Measurements from ENCODE around the gene NLRP5.
"Not testable (repeated sequence)": the region's sequence is repeated elsewhere in the genome, so short reads cannot be mapped to it uniquely, and the experiment has no call there.

NLRP5 gene

GRCh38 chr19:55986487-55986886 lies at the start of gene NLRP5:
NLRP5 (plus strand) TSS chr19:55986775.
- DNase-seq (ENCODE audit: low spot score), result no peak

- DNase-seq (ENCODE audit: low spot score), result no peak
These were observed 47.4 kb upstream of the NLRP5 start for GRCh38 chr19:55939206-55939605.

GRCh38 chr19:55940306-55940705 lies 46.3 kb upstream of the NLRP5 start:
- no peak for DNase-seq (ENCODE audit: low spot score)

- DNase-seq (ENCODE audit: low spot score), result no peak
These were observed 39.0 kb upstream of the NLRP5 start, which contains the start of gene NLRP8 for GRCh38 chr19:55947532-55947931. NLRP8 (plus strand) TSS chr19:55947832.

- DNase-seq (ENCODE audit: low spot score), result not testable (repeated sequence)
These were observed 36.0 kb upstream of the NLRP5 start for GRCh38 chr19:55950566-55950965.

GRCh38 chr19:55956431-55956830 lies 30.1 kb upstream of the NLRP5 start:
- no peak for DNase-seq (ENCODE audit: low spot score)

- no peak for DNase-seq (ENCODE audit: low spot score)
These were observed 28.2 kb upstream of the NLRP5 start for GRCh38 chr19:55958356-55958755.

- DNase-seq (ENCODE audit: low spot score), result no peak
These were observed 26.4 kb upstream of the NLRP5 start for GRCh38 chr19:55959996-55960675.

- no peak for DNase-seq (ENCODE audit: low spot score)
These were observed 24.4 kb upstream of the NLRP5 start for GRCh38 chr19:55962186-55962585.

GRCh38 chr19:55973982-55974381 lies 12.6 kb upstream of the NLRP5 start:
- DNase-seq (ENCODE audit: low spot score), result no peak

GRCh38 chr19:55980415-55980814 lies 6.2 kb upstream of the NLRP5 start:
- no peak for DNase-seq (ENCODE audit: low spot score)

GRCh38 chr19:55985254-55985653 lies 1.3 kb upstream of the NLRP5 start:
- no peak for DNase-seq (ENCODE audit: low spot score)

GRCh38 chr19:55990831-55991230 lies 4.3 kb downstream of the NLRP5 start:
- DNase-seq (ENCODE audit: low spot score), result no peak

GRCh38 chr19:55993492-55993891 lies 6.9 kb downstream of the NLRP5 start:
- no peak for DNase-seq (ENCODE audit: low spot score)

GRCh38 chr19:56014765-56015164 lies 28.2 kb downstream of the NLRP5 start:
- no peak for DNase-seq (ENCODE audit: low spot score)

GRCh38 chr19:56015756-56016155 lies 29.2 kb downstream of the NLRP5 start:
- no peak for DNase-seq (ENCODE audit: low spot score)

GRCh38 chr19:56019325-56019724 lies 32.8 kb downstream of the NLRP5 start:
- not testable (repeated sequence) for DNase-seq (ENCODE audit: low spot score)

- DNase-seq (ENCODE audit: low spot score), result not testable (repeated sequence)
These were observed 33.9 kb downstream of the NLRP5 start for GRCh38 chr19:56020355-56020975.

- DNase-seq (ENCODE audit: low spot score), result no peak
These were observed 40.2 kb downstream of the NLRP5 start for GRCh38 chr19:56026769-56027168.

GRCh38 chr19:56053596-56053995 lies 67.0 kb downstream of the NLRP5 start:
- DNase-seq (ENCODE audit: low spot score), result no peak

- peak; percentile 70 for DNase-seq (ENCODE audit: low spot score)
These were observed 79.8 kb downstream of the NLRP5 start for GRCh38 chr19:56066152-56067023.

- DNase-seq (ENCODE audit: low spot score), result no peak
These were observed 83.1 kb downstream of the NLRP5 start for GRCh38 chr19:56069642-56070041.

GRCh38 chr19:56071151-56071550 lies 84.6 kb downstream of the NLRP5 start:
- DNase-seq (ENCODE audit: low spot score), result no peak
